COLO829 (cell line): ENCODE measurements around the gene GRM7.

ENCODE experiments used
- DNase-seq: peaks from one replicate; pipeline ENCODE4 v3.0.0; 2012; ENCODE audit warnings: low spot score

The GRM7 gene

DNA sequence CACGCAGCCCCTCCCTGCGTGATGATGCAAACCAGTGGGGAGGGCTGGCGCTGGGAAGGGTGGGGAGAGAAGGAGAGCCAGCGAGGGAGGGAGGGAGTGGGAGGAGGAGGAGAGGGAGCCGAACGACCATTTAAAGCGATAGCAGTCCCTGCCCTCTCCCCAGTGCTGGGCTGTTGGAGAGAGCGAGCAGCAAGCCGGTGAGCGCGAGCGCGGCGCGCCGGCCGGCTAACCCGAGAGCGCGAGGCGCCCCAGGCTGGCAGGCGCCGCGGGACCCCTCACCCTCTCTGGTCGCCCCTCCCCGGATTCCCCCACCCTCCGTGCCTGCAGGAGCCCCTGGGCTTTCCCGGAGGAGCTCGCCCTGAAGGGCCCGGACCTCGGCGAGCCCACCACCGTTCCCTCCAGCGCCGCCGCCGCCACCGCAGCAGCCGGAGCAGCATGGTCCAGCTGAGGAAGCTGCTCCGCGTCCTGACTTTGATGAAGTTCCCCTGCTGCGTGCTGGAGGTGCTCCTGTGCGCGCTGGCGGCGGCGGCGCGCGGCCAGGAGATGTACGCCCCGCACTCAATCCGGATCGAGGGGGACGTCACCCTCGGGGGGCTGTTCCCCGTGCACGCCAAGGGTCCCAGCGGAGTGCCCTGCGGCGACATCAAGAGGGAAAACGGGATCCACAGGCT, at the start of gene GRM7:
GRM7 (plus strand) TSS at position 162 of the 671 bp plus-strand sequence.
- DNase-seq: no peak

DNA sequence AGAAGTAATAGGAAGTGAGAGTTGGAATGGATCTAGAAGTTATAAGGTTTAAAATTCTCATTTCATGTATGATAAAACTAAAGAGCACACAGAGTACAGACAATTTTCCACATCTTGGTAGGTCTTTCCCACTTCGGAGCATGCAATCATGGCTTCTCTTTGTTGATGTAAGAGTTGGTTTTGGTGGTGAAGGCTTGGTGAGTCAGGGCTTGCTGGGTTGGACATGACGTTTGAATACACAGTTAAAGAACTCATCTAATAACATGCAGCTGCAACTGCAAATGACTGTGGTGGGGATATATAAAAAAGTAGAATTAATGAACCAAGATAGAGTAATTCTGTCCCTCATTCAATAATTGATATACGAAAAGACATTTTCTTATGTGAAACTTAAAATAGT, 39.5 kb upstream of the GRM7 start:
- DNase-seq: no peak

DNA sequence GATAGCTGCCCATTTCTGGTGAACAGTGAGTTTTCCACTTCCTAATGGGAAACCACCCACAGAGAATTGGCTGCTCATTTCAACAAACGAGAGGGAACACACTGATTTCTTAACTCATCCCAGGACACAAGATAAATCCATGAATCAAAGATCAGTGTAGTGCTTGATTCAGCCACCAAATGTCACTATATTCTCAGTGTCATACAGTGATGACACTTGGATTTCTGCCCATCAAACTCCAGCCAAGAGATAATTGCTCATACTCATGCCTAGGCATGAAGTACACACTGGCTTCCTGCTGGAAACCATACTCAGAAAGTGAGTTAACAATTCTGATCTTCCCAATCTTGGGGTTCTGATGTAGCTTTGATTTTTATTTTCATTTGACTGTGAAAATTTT, 35.4 kb upstream of the GRM7 start:
- no peak for DNase-seq

DNA sequence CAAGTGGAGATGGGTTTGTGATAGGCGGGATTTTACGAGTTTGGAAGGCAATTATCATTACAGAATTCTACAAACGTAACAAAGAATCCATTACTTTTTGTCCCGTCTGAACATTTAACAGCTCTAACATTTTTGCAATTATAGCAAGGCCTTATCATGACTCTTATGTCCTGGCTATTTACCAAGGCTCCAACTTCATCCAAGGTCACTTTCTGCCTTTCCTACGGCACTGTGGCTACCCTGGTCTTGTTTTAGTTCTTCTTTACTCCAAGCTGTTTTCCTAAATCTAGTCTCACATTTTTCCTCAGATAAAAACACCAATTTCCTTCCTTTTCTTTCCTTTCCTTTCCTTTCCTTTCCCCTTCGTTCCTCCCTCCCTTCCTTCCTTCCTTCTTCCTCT, 33.5 kb upstream of the GRM7 start:
- DNase-seq: no peak

DNA sequence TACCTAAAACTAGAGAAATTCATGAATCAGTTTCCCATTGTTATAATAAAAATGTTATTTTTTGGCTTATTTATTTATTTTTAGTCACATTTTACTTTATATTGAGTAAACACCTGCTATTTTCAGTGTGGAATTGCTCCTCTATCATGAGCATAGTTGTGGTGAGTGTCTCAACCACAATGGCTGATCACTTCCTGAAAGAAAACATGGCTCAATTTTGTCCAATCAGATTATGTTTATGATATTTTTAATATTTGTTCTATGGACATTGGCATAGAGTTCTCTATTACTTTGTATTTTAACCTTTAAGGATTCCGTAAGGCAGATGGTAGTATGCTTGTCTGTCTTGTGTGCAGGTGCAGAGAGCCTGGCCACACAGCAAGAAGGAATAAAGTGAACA, 16.2 kb upstream of the GRM7 start:
- DNase-seq: no peak

DNA sequence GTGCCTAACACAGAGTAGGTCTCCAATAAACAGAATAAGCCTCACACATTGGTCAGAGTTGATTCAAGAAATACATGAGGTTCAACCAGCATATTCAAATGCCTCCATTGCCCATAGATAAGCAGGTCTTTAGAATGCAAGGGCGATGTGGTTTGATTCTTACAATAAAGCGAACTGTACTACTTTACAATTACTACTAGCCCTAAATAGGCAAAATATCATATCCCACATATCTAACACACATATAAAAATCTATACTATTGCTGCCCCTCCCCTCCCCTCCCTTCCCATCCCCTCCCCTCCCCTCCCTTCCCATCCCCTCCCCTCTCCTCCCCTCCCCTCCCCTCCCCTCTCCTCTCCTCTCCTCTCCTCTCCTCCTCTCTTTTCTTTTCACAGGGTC, 6.7 kb upstream of the GRM7 start:
- no peak for DNase-seq

DNA sequence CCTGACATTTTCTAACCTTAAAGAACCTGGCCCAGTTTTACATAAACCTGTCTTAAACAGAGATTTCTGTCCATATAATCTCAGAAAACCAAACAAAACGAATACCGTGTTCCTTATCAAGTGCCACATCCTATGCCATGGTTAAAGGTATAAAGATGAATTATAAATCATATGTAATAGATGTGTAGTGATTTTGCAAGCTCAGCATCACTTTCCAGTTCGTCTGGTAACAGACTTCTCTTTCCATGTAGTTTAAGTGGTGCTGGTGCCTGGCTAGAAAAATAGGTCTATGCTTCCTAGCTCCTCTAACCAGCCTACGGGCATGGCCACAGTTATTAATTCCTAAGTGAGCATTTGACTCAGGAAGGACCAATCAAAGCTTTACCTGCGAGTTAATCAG, 3.4 kb upstream of the GRM7 start:
- DNase-seq: no peak

DNA sequence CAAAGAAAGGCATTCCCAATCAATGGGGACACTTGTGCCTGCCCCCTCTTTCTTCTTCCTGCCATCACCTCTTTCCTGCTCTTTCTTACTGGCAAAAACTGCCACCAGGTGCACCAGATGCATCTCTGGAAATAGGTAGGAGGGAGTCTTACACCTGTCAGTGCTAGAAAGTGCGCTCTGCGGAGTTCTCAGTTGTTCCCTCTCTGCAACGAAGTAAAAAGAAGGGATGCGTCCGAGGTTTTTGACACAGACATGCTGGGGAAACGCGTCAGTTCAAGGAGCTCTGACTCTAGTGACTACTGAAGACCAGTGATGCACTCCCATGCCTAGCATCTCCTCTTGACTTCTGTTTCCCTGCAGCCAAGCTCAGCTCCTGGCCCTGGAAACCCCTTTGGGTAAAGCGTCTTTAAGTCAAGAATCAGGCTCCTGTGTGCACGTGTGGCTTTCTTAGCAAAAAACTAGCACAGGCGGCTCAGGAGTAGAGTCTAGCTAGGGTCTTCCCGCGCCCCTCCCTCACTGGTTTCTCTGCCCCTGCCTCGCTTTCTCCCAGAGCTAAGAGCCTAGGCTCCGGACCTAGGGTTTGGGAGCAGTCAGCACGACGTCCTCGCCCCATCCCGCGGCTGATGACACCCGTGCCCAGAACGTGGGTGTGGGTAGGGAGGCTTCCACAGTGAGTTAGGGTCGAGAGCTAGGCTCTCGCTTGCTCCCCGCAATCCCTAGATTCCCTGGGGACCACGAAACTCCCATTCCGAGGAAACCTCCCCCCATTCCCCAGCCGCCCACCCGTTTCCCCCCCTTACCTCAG, 564 bp upstream of the GRM7 start:
- no peak for DNase-seq

DNA sequence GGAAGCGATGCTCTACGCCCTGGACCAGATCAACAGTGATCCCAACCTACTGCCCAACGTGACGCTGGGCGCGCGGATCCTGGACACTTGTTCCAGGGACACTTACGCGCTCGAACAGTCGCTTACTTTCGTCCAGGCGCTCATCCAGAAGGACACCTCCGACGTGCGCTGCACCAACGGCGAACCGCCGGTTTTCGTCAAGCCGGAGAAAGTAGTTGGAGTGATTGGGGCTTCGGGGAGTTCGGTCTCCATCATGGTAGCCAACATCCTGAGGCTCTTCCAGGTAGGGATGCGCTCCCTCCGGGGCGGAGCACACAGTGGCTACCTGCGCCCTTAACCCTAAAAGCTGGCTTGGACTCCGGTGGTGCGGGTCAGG, 698 bp downstream of the GRM7 start:
- DNase-seq: no peak

DNA sequence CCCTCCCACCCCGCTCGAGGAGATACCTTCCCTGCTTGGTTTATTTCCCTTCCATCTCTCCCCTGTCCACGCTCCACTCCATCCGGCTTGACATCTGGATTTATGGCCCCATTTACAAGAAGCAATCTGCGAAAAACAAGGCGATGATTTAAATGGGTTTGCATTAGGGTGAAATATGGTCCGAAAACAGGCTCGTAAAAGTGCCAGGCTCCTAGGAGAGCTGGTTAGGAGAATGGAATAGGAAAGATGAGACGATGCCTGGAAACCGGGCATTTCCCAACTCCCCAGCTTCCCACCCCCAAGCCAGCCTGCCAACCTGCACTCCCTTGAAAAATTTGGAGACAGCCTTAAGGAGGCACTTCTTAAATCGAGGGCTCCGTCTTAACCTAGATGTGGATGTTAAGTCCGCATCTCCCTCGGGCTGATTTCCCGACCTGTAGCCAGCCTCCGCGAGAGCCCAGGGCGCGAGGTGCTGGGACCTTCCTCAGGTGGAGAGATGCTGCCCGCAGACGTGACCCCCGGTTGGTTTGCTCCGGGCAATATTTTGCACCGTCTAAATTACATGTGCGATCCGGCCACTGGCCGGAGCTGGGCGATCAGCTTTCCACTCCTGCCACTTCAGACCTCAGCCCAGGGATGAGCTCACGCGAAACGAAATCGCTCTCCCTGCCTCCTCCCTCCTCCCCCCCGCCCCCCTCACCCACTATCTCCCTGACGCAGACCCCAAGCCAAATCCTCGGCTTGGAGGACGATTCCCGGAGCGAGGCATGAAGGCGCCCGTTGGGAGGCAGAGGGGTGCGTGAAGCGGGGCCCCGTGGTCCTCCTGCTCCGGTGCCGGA, 1.3 kb downstream of the GRM7 start:
- no peak for DNase-seq

DNA sequence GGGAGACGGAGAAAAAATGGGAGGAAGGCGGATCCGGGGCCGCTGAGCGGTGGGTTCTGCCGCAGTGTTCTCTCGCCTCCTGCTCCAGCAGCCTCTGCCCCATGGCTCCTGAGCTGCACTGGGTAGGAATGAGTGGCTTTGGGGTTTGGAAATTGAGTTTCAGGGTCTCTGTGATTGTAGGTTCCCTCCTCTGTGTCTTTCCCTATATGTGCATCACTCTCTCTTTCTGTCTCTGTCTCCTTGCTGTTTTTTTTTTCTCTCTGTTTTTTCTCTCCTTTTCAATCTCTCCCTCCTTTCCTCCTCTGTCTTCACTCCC, 1.9 kb downstream of the GRM7 start:
- no peak for DNase-seq

DNA sequence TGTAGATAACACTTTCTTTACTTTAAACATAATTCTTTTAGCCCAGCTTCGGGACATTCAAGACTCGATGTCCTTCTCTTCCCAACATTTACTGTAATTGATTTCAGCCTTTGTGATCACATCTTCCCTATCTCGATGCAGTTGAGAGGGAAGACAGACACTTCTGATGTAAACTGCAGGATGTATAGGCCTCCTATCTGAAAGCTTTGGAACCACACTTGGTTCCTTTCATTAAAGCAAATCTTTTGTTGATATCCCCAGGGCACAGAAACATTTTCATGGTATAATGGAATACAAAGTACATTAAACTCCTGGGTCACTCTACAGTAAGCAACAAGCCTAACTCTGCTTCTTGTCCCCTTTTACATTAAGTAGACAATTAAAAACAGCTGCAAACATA, 6.4 kb downstream of the GRM7 start:
- DNase-seq: no peak

DNA sequence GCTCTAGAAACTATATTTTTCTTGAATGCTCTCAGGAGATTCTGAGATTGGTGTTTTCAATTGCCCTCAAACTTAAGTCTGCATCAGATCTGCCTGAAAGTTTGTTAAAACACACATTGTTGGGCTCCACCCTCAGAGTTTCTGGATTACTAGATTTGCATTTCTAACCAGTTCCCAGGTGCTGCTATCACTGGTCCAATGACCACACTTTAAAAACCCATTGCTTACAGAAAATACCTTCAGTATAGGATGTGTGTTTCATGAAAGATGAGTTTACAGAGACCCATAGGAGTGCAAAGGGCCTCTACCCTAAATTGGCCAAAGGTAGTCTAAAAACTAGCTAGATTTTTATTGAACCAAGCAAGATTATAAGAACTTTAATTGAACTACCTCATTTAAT, 17.8 kb downstream of the GRM7 start:
- DNase-seq: no peak

DNA sequence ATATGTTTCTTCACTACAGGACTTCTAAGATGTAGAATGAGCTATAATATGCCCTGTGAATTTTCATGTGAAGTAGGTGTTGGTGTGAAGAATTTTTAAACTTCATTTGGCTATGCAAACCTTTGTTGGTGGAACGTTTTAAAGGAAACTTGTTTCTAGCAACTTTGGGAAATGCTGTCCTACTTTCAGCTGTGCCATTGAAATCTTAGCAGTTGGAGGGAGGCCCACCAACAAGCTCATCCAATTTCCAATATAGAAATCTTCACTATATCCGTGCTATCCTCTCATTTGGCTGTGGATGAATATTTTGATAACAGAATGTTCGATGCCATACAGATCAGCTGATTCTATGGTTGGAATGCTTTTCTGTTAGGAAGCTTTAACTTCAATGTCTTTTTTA, 51.3 kb downstream of the GRM7 start:
- no peak for DNase-seq

DNA sequence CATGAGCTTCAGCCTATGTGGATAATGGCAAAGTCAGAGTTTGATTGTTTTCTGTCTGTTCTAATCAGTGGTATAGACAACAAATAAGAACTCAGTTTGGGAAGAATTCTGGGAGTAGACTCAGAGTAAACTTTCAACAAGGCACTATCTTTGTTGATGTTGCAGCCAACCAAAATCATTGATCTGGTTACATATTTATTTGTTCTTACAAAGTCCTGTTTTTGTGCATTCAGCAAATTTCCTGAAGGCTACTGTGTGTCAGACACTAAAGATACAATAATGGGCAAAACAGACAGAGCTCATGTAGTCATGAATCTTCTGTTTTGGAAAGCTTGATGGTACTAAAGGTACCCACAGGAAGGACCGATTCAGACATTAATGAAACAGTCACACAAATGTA, 55.0 kb downstream of the GRM7 start:
- no peak for DNase-seq

DNA sequence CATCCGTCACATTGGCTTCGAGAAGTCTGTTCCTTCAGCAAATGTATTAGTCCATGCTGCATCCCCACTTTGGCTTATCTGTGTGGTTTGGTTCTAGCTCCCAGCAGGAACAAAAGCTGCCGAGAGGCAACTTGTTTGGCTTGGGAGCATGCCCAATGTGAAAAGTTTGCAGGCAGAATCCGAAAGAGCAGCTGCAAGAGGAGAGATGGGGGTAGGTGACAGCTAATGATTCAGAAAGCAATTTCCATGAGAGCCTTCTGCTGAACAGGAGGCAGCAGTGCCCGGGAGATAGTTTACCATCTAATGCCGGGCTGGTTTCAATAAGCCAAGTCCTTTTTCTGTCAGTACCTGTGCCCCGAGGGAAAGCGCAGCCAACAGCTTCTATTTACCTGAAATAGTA, 60.2 kb downstream of the GRM7 start:
- DNase-seq: no peak

DNA sequence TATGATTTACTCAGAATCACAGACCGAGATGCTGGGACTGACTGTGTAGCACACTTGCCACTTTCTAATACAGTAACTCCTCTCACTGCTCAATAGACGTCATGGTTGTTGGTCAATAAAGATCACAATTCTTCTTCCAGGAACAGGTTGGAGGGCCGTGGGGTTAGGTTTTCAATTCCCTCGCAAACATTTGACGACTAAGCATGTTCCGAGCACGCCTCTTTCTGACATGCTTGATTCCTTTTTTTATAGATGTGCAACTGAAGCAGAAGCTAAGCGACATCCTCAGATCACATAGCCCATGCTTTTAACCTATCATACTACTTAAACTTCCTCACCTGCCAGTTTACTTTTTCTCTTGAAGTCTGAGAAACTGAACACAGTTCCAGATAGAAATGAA, 61.0 kb downstream of the GRM7 start:
- no peak for DNase-seq

DNA sequence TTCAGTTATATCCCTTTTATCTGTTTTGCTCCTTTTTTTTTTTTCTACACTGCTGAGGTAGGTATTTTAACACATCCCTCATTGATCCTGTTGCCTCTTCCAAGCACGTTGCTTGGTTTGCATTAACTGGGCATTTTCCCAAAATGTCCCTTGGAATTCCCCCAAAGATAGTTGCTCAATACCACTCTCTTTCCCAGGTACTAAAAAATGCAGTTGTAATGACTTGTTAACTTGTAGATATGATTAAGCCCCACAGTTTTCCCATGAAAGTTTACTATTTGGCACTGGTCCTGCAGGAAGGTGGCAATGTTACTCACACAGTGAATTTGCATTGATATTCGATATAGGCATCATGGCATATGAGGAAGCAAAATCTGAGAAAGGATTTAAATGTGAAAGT, 67.1 kb downstream of the GRM7 start:
- no peak for DNase-seq

DNA sequence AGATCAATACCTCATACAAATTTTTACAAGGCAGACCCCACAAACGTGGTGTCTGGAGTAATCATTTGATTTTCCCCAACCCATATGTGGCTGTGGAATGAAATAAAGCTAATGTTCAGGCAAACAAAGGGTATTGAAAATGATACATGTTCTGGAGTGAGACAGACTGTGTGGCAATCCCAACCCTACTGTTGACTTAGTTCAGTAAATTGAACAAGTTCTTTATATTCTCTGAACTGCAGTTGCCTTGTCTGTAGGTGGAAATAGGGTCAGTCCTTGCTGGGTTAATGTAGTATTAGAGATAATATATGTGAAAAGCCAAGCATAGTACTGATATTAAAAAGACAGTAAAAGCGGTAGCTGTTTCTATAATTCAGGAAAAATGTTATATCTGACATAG, 69.0 kb downstream of the GRM7 start:
- DNase-seq: no peak

DNA sequence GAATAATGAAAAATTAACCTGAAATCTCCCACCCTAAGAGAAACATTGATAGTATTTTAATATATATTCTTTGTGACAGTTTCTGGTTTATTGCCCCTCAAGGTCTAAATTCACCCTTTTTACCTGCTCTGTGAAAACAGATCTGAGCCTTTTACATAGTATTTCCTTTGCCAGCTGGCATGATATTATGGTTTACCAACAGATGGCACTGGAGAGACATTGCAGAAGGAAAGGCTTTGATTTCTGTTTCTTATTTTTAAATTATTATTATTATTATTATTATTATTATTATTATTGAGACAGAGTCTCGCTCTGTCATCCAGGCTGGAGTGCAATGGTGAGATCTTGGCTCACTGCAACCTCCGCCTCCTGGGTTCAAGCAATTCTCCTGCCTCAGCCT, 74.5 kb downstream of the GRM7 start:
- peak; percentile 2 for DNase-seq

DNA sequence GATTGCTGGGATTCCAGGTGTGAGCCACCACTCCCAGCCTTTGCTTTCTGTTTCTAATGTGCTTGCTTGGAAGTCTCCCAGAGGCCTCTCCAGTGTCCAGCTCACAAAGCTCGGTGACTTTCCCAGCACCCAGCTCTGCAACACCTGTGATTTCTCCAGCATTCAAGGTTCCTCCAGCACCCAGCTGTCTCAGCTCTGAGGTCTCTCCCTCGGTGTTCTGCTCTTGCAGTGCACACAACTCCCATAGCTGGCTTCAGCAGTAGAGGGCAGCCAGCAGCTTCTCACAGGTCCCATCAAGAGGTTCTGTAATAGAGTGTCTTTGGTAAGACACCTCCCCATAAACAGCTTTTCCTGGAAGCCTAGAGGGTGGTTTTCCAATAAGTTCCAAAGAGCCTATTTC, 75.1 kb downstream of the GRM7 start:
- DNase-seq: no peak

DNA sequence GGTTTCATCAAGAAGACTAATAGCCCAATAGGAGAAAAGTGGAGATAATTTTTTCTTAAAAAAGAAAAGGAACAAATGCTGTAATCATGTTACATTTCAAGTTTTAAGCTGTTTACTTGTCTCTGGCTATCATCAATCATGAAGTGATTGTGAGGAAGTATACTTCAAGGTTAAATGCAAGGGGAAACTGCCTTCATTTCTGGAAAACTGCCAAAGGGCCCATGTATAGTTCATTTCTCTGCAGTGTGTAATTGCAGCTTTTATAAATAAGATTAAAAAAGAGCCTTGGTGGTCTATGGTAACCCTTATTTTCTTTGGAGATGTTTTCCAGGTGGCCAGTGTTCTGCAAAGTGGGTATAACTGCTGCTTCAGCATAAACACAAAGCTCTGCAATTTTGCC, 101.9 kb downstream of the GRM7 start:
- no peak for DNase-seq

DNA sequence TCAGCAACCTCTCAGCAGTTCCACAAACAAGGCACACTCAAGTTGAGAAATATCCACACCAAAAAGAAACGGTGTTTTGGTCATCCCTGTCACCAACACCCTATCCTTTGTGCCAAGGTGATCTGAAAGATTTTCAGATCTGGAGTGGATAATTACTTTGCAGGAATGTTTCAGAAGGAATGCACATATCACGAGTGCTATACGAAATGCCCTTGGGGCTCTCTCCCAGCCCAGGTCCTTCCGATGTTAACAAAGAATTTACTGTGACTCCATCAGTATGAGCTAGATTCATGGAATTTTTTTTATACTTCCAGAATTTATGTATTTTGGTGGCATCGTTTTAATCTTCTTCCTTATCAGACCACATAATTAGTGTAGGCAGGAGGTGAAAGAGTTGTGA, 105.0 kb downstream of the GRM7 start:
- peak; percentile 86 for DNase-seq
